ENCODE results near the gene NT5E.

Gene NT5E

GRCh38 chr6:85421181-85421580 is 28.7 kb upstream of the NT5E start:
- DNase-seq (ENCODE audit: low read depth in 4 of 4, low spot score in 1 of 4) = no peak

DNA sequence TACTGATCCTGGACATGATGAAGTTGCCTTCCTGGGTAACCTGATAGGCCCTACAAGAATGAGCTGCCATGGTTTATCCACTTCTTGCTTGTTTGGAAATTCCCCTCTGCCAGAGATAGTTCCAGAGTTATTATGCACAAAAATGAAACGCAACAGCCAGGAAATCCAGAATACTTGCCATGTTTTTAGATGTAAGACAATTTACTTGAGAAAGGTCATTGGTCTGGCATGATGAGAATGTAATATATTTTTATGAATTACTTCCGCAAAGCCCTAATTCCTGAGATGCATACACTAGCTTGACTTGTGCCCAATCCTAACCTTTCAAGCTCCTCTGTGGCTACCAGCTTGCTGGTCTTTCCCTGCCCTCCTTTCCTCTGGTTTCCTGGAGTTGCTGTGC is 27.9 kb upstream of the NT5E start:
- no peak for DNase-seq (ENCODE audit: low read depth in 4 of 4, low spot score in 1 of 4)

DNA sequence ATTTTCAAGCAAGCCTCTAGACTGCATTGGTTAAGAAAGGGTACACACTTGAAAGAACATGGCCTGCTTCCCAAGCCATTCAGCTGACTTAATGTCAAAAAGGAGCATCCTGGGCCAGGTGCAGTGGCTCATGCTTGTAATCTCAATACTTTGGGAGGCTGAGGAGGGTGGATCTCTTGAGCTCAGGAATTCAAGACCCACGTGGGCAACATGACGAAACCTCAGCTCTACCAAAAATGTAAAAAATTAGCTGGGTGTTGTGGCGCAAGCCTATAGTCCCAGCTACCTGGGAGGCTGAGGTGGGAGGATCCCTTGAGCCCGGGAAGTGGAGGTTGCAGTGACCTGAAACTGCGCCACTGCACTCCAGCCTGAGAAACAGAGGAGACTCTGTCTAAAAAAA is 26.9 kb upstream of the NT5E start:
- no peak for DNase-seq (ENCODE audit: low read depth in 4 of 4, low spot score in 1 of 4)

DNA sequence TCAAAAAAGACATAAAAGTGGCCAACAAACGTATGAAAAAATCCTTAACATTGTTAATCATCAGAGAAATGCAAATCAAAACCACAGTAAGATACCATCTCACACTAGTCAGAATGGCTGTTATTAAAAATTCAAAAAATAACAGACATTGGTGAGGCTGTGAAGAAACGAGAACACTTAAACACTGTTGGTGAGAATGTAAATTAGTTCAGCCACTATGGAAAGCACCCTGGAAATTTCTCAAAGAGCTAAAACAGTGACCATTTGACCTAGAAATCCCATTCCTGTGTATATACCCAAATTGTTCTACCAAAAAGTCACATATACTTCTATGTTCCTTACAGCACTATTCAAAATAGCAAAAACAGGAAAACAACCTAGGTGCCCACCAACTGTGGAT is 24.9 kb upstream of the NT5E start:
- DNase-seq (ENCODE audit: low read depth in 4 of 4, low spot score in 1 of 4) = no peak

- DNase-seq (ENCODE audit: low read depth in 4 of 4, low spot score in 1 of 4) = no peak
Measured at GRCh38 chr6:85425997-85426396, 23.9 kb upstream of the NT5E start.

DNA sequence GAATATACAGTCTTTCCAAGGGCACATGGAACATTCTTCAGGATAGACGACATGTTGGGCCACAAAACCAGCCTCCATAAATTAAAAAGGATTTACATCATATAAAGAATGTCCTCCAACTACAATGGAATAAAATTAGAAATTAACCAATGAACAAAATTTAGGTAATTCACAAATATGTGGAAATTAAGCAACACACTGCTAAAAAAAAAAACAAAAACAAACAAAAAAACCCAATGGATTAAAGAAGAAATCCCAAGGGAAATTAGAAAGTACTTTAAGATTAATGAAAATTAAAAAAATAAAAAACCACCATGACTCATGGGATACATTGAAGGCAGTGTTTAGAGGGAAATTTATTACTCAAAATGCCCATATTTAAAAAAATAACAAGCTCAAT is 21.4 kb upstream of the NT5E start:
- no peak for DNase-seq (ENCODE audit: low read depth in 4 of 4, low spot score in 1 of 4)

- no peak for DNase-seq (ENCODE audit: low read depth in 4 of 4, low spot score in 1 of 4)
Measured at GRCh38 chr6:85429346-85429745, 20.5 kb upstream of the NT5E start.

- no peak for DNase-seq (ENCODE audit: low read depth in 4 of 4, low spot score in 1 of 4)
Measured at GRCh38 chr6:85431271-85431670, 18.6 kb upstream of the NT5E start.

DNA sequence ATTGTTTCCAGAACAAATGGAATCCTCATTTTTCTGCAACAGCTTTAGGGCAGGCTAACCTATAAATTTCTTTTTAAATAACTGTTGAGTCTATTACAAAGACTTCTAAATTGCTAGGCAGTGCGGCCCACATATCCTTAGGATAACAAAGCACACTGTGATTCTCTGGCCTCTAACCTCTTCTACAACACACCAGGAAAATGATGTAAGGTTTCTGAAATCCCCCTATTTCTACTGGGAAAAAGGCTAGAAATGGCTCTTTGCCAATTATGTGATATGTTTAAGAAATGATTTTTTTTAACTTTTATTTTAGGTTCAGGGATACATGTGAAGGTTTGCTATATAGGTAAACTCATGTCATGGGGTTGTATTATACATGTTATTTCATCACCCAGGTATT is 17.3 kb upstream of the NT5E start:
- DNase-seq (ENCODE audit: low read depth in 4 of 4, low spot score in 1 of 4) = no peak

DNA sequence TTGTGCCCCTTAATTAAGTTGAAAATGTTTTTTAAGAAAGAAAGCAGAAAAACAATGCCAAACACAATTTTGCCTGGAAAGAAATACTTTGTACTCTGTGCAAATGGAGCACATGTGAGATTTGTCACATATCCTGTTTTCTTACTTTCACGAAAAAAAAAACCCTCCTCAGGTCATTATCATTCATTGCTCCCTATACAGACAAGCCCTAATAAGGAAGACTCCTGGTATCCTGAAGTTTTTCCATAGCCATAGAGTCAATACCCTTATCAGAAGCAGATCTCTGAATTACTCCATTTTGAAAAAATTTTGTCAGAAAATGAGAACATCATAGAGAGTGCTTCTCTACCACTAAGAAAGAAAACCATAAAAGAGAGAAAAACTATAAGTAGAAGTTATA is 14.0 kb upstream of the NT5E start:
- DNase-seq (ENCODE audit: low read depth in 4 of 4, low spot score in 1 of 4) = no peak

GRCh38 chr6:85436411-85436810 is 13.5 kb upstream of the NT5E start:
- DNase-seq (ENCODE audit: low read depth in 4 of 4, low spot score in 1 of 4) = no peak

DNA sequence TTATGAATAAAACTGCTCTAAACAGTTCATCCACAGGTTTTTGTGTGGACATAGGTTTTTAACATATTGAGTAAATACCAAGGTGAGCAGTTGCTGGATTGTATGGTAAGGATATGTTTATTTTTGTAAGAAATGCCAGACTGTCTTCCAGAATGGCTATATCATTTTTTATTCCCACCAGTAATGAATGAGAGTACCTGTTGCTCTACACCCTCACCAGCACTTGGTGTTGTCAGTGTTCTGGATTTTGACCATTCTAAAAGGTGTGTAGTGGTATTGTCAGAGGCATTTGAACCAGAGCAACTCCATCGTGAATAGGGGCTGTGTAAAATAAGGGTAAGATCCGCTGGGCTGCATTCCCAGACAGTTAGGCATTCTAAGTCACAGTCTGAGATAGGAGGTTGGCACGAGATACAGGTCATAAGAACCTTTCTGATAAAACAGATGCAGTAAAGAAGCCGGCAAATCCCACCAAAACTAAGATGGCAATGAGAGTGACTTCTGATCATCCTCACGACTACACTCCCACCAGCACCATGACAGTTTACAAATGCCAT is 12.9 kb upstream of the NT5E start:
- DNase-seq (ENCODE audit: low read depth in 4 of 4, low spot score in 1 of 4) = no peak

DNA sequence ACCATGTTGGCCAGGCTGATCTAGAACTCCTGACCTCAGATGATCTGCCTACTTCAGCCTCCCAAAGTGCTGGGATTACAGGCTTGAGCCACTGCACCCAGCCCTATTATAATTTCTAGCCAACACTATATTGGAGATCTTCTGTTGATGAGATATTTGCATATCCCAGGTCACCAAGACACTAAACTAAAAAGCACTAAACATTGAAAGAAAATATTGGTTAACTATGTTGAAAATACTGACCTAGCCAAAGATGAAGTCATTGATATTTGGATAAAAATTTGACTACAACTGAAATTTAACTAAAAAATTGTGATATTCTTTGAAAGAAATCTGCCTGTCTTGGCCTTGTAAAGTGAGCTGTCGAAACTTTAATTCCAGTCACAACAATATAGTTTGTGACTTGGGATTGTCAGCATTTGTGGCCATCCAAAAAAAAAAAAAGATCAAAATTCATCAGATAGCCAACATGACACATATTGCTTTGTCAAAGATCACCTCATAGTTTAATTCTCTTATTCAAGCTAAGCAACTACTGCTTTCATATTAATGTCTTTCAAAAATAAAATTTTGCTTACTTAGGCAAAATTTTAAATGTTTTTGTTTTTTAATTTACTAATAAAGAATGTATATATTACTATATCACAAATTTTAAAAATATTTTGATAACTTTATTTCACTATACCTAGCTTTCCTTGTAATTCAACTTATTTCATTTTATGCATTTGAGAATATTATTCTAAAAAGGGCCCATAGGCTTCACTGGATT is 6.3 kb upstream of the NT5E start:
- DNase-seq (ENCODE audit: low read depth in 4 of 4, low spot score in 1 of 4) = no peak

DNA sequence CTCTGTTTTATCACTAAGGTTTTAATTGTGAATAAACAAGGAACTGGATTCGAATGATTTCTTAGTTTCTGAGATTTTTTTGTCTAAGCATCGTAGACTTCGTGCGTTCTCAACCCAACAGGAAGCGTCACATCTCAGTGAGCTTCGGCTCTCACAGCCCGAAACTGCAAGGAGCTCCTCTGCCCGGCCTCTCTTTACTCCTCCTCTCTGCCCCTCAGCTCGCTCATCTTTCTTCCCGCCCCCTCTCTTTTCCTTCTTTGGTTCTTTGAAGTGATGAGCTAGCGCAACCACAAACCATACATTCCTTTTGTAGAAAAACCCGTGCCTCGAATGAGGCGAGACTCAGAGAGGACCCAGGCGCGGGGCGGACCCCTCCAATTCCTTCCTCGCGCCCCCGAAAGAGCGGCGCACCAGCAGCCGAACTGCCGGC is 480 bp upstream of the NT5E start:
- peak in 3 of 4 experiments; percentile 22 to 37 (median 27) for DNase-seq (ENCODE audit: low read depth in 4 of 4, low spot score in 1 of 4)

- DNase-seq (ENCODE audit: low read depth in 4 of 4, low spot score in 1 of 4) = no peak
Measured at GRCh38 chr6:85451565-85452306, 1.9 kb downstream of the NT5E start.

GRCh38 chr6:85452441-85452881 is 2.6 kb downstream of the NT5E start:
- no peak for DNase-seq (ENCODE audit: low read depth in 4 of 4, low spot score in 1 of 4)

DNA sequence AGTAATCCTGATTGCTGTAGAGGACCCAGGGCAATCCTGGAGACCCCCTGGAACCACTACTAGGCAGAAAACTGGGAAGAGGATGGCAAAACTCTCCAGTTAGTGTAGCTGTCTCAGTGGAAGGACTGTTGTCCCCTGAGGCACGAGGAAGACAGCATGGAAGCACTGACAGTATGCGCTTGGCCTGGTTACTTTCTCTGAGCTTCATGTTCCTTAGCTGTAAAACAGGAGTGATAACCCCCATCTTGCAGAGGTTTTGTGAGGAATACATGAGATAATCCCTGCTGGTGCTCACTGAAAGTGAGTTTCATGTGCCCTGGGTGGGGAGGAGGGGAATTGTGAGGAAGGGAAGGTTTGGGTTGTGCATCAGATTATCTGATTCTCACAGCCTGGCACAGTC is 3.2 kb downstream of the NT5E start:
- no peak for DNase-seq (ENCODE audit: low read depth in 4 of 4, low spot score in 1 of 4)

DNA sequence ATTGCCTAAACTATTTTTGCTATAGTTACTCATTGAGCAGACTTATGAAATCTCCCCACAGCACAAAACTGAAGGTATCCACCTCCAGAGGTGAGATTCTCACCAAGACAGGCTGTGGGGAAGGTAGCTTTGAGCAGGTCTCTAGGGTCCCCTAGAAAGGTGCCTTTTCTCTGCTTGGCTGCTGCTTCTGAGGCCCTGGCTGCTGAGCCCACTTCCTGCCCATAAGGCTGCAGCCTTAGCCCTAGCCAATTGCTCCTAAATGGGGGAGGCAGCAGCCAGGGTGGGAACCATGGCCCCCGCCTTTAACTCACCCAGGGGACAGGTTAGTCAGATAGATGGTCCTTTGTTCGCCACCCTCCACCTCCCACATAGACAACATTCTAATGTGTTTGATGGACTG is 3.6 kb downstream of the NT5E start:
- DNase-seq (ENCODE audit: low read depth in 4 of 4, low spot score in 1 of 4) = no peak

DNA sequence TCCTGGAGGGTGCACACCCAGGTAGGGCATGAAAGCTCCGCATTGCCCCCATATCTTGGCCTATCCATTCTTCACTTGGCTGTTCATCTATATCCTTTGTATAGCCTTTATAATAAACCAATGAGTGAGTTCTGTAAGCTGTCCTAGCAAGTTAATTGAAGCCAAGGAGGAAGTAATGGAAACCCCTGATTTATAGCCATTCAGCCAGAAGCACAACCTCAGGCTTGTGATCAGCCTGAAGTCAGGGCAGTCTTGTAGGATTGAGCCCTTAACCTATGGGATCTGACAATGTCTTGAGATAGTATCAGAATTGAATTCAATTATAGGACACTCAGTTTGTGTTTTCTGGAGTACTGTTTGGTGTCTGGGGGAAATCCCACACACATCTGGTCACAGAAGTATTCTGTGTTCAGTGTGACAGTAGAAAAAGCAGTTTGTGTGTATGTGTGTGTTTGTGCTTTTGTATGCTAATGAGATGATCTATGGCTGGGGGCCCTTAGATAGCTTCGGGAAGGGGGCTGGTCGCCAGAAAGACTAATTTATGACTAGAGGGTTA is 5.7 kb downstream of the NT5E start:
- DNase-seq (ENCODE audit: low read depth in 4 of 4, low spot score in 1 of 4) = no peak

DNA sequence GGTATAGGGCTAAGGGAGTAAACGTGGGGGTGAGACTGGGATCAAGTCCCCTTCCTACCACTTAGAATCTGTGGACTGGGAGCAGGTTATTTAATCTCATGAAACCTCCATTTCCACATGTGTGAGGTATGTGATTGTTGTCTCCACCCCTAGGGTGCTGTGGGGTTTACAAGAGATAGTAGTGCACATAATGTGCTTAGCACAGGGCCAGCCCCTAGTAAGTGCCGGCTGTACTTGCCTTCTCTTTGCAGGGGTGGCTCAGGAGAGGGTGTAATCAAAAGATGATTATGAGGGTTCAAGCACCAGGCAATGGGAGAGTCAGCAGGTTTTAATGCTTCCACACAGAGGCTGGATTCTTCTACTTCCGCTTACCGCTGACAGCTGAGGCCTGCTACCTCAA is 6.9 kb downstream of the NT5E start:
- DNase-seq (ENCODE audit: low read depth in 4 of 4, low spot score in 1 of 4) = no peak

GRCh38 chr6:85458184-85458583 is 8.3 kb downstream of the NT5E start:
- no peak for DNase-seq (ENCODE audit: low read depth in 4 of 4, low spot score in 1 of 4)

DNA sequence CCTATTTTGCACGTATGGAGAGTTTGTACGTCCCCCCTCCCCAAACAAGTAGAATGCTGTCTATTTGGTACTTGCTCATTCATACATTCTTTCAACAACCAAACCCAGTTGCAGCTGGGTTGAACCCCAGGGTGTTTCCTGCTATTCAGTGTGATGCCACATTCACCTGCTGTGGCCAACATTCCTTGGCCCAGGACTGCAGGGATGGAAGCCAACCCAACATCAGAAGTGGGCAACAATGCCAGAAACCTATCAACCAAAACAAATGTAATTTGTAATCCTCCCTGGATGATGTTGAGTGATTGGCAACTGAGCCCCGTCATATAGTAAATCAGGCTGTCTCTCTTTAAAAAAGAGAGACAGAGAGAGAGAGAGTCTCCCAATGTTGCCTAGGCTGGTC is 8.9 kb downstream of the NT5E start:
- DNase-seq (ENCODE audit: low read depth in 4 of 4, low spot score in 1 of 4) = no peak

Measured in stimulated activated CD4-positive, alpha-beta T cell treated with anti-CD3 and anti-CD28 coated beads, Interleukin-1b, Interleukin-23, amount 100 ng/mL, for 24 hours (primary cell).